K562 (cell line): ENCODE results near the gene C16orf96.

Experiments
- BRCA1 ChIP-seq, 2 experiments: fragments of 450-650 bp in 1 of 2; sonication (generic) in 1 of 2; formaldehyde crosslinking in 1 of 2; IDR thresholded peaks; 2 replicates each; pipeline versions ENCODE4 v1.5.0 to v1.6.1; 2017 to 2020; ENCODE audit warnings: mild to moderate bottlenecking in 1 of 2, missing genetic modification reagents in 1 of 2
- E2F8 ChIP-seq: fragments of 450-650 bp; IDR thresholded peaks from 2 replicates; pipeline ENCODE4 v1.7.1; 2018; ENCODE audit warnings: mild to moderate bottlenecking, low read depth; ENCODE audit not compliant: partially characterized antibody
- EZH2 ChIP-seq: IDR thresholded peaks from 2 replicates; pipeline ENCODE4 v1.6.1; 2012; ENCODE audit warnings: low read depth, mild to moderate bottlenecking, inconsistent platforms, low read length, borderline replicate concordance
- FOSL1 ChIP-seq: fragments of 200-800 bp; sonication (Bioruptor generic); conservative IDR thresholded peaks from 2 replicates; pipeline ENCODE4 v1.6.1; 2016; ENCODE audit warnings: missing genetic modification characterization, missing compliant biosample characterization
- GTF3C2 ChIP-seq: IDR thresholded peaks from 3 replicates; pipeline ENCODE4 v1.6.1; 2011; ENCODE audit warnings: borderline replicate concordance, mild to moderate bottlenecking, moderate library complexity; ENCODE audit not compliant: insufficient read length; ENCODE audit errors: extremely low read depth
- POLR2A ChIP-seq: fragments of 450-650 bp; conservative IDR thresholded peaks from 2 replicates; pipeline ENCODE4 v1.6.1; 2016
- RFX5 ChIP-seq: IDR thresholded peaks from 2 replicates; pipeline ENCODE4 v1.6.1; 2011; ENCODE audit warnings: low read depth, mild to moderate bottlenecking, improper control_type of control experiment, low read length
- RUNX1 ChIP-seq: sonication (generic); IDR thresholded peaks from 2 replicates; pipeline ENCODE4 v1.6.1; 2016; ENCODE audit warnings: antibody characterized with exemption, low read depth
- SRSF7 ChIP-seq: fragments of 200-400 bp; formaldehyde crosslinking; optimal IDR thresholded peaks from 2 replicates; pipeline ENCODE3; 2017; ENCODE audit warnings: mild to moderate bottlenecking, low read depth, low read length
- STAT5B ChIP-seq: fragments of 250-450 bp; sonication (Bioruptor Pico); IDR thresholded peaks from 2 replicates; pipeline ENCODE4 v1.8.0; 2021; ENCODE audit warnings: mild to moderate bottlenecking, inconsistent platforms
- TAF1 ChIP-seq: IDR thresholded peaks from 2 replicates; pipeline ENCODE4 v1.6.1; 2011; ENCODE audit warnings: mild to moderate bottlenecking, low read length, moderate library complexity; ENCODE audit not compliant: insufficient read depth, control insufficient read depth, severe bottlenecking; ENCODE audit errors: extremely low read depth
- TEAD2 ChIP-seq: fragments of 450-650 bp; IDR thresholded peaks from 2 replicates; pipeline ENCODE4 v1.6.1; 2016; ENCODE audit warnings: missing genetic modification characterization, control low read depth, missing compliant biosample characterization
- TF ChIP-seq, protein P1 (sequence below): fragments of 450-650 bp; formaldehyde crosslinking; IDR thresholded peaks from 2 replicates; pipeline ENCODE4 v1.4.0; 2020; ENCODE audit warnings: mild to moderate bottlenecking, moderate library complexity

DNA sequence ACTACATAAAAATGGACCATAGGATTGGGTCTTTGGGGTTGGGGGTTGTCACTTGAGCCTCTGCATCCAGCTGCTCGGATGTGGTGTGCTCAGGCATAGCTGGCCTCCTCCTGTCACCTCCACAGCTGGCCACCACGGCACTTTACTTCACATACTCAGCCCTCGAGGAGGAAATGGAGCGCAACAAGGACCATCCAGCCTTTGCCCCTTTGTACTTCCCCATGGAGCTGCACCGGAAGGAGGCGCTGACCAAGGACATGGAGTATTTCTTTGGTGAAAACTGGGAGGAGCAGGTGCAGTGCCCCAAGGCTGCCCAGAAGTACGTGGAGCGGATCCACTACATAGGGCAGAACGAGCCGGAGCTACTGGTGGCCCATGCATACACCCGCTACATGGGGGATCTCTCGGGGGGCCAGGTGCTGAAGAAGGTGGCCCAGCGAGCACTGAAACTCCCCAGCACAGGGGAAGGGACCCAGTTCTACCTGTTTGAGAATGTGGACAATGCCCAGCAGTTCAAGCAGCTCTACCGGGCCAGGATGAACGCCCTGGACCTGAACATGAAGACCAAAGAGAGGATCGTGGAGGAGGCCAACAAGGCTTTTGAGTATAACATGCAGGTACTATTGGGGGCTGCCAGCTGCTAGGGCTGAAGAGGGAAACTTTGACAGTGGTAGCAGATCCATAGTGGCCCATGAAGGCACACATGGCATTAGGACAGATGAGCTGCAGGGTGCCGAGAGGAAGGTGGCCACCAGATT is 48.4 kb upstream of the C16orf96 start:
- TF ChIP-seq SRSF7 (no peak), GTF3C2 (no peak), RUNX1 (no peak), TAF1 (no peak), FOSL1 (tag) (no peak), RFX5 (no peak), BRCA1 (IDR thresholded peaks at IDR 0.05) (no peak), BRCA1 (CRISPR knock-in tag; IDR thresholded peaks at IDR 0.05) (no peak), EZH2 (no peak), TEAD2 (tag) (no peak), E2F8 (no peak), STAT5B (no peak), POLR2A (no peak)
- TF ChIP-seq, protein P1, sequence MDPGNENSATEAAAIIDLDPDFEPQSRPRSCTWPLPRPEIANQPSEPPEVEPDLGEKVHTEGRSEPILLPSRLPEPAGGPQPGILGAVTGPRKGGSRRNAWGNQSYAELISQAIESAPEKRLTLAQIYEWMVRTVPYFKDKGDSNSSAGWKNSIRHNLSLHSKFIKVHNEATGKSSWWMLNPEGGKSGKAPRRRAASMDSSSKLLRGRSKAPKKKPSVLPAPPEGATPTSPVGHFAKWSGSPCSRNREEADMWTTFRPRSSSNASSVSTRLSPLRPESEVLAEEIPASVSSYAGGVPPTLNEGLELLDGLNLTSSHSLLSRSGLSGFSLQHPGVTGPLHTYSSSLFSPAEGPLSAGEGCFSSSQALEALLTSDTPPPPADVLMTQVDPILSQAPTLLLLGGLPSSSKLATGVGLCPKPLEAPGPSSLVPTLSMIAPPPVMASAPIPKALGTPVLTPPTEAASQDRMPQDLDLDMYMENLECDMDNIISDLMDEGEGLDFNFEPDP (CRISPR knock-in tag) = no peak
